ENCODE measurements around the gene KHDC1L.
A peak's percentile ranks its signal among the peaks of the same experiment; 100 is the strongest.
"Not testable (repeated sequence)": the region's sequence is repeated elsewhere in the genome, so short reads cannot be mapped to it uniquely, and the experiment has no call there.

Gene KHDC1L

GRCh38 chr6:73204252-73204651 lies 21.0 kb downstream of the KHDC1L start:
- no peak for DNase-seq (ENCODE audit: low spot score)

- no peak for DNase-seq (ENCODE audit: low spot score)
Measured at GRCh38 chr6:73203098-73203497, 22.2 kb downstream of the KHDC1L start.

- no peak for DNase-seq (ENCODE audit: low spot score)
Measured at GRCh38 chr6:73200735-73201134, 24.6 kb downstream of the KHDC1L start.

DNA sequence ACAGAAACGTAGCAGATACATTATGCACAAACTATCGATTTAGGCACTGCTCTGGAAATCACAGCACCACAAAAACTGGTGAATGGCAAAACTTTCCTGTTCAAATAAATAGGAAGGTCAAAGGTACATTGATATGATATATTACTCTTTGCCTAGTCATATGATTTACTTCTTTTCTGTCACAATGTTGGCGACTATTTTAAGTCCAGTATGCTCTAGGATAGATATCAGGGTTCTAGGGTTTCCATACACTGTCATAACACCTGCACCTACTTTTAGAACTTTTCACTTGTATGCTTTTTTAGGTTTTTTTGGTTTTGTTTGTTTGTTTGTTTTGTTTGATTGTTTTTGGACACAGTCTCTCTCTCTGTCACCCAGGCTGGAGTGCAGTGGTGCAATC lies 25.0 kb downstream of the KHDC1L start:
- no peak for DNase-seq (ENCODE audit: low spot score)

- no peak for DNase-seq (ENCODE audit: low spot score)
Measured at GRCh38 chr6:73194744-73195143, 30.6 kb downstream of the KHDC1L start.

- not testable (repeated sequence) for DNase-seq (ENCODE audit: low spot score)
Measured at GRCh38 chr6:73193302-73193701, 32.0 kb downstream of the KHDC1L start.

DNA sequence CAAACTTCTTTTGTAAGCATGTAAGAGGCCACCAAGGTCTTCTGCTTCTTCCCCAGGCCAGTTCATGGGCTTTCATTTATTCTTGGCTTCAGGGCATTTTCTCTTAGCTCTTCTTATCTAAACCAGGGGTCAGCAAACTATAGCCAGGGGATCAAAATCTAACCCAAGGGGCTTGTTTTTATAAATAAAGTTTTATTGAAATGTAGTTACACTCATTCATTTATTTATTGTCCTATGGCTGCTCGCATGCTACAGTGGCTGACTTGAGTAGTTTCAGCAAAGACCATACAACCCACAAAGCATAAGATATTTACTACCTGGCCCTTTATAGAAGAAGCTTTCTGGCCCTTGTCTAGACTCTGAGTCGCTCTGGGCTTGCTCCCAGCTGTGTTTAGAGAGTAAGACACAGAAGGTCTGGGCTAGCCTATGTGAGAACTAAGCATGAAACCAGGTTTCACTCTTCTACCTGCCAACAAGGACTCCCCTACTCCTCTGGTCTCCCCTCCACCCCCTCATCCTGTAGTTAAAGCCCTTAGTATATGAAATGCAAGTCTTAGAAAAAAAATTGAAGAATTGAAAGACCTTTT lies 43.2 kb downstream of the KHDC1L start:
- DNase-seq (ENCODE audit: low spot score) = no peak

DNA sequence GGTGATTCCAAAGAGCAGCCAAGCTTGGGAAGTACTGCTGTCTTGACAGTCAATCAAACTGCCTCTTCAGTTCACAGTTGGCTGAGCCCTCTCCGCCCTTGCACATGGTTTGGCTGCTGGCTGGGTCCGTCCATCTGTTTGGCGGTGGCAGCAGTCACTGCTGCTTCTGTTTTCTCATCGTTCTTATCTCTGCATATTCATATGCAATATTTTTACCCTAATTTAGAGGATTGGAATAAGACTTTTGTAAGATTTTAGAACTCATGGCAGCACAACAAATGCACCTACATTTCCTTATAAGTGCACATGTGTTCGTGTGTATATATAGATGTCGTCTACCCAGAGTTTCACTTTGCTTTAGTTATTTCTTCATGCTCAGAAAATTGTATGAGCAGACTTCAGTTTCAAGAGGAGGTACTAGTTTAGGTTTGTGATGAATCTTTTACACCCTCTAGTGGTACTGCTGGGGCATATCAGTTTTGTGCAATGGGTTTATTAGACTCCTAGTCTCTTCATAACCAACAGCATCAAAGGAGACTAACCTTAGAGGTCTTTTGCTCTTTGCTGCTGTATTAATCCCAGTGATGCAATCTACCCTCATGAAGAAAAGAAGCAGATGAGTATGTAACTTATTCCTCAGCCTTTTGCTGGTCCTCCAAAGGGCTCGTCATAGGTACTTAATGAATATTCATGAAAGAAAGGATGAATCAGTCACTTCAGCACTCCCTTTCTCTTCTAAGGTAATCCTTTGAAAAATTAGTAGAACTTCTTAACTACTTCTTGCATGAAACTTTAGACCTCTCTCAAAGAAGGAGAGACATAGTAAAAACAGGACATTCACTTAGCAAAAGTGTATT lies 44.3 kb downstream of the KHDC1L start:
- peak; percentile 65 for DNase-seq (ENCODE audit: low spot score)

GRCh38 chr6:73180076-73180738 lies 45.1 kb downstream of the KHDC1L start:
- DNase-seq (ENCODE audit: low spot score) = no peak

GRCh38 chr6:73177221-73177944 lies 47.9 kb downstream of the KHDC1L start:
- peak; percentile 44 for DNase-seq (ENCODE audit: low spot score)

DNA sequence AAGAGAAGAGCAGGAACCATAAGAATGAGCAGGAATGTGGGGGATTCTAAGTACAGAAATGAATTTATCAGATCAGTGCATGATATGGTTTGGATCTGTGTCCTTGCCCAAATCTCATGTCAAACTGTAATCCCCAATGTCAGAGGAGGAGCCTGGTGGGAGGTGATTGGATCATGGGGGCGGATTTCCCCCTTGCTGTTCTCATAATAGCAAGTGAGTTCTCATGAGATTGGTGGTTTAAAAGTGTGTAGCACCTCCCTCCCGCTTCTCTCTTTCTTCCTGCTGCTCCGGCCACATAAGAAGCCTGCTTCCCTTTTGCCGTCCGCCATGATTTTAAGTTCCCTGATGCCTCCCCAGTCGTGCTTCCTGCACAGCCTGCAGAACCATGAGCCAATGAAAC lies 49.2 kb downstream of the KHDC1L start:
- no peak for DNase-seq (ENCODE audit: low spot score)

GRCh38 chr6:73174646-73175045 lies 50.6 kb downstream of the KHDC1L start:
- no peak for DNase-seq (ENCODE audit: low spot score)

Data from germinal center (tissue), 1 donor.